ENCODE measurements around the gene NHEJ1.
A peak's percentile ranks its signal among the peaks of the same experiment; 100 is the strongest.

Gene NHEJ1

GRCh38 chr2:219037783-219038499 is 122.7 kb downstream of the NHEJ1 start:
- no peak overlapping the region for H3K4me3 Mint-ChIP-seq
- peaks cover 100% of the 10 kb centered on the region for H3K27me3 Mint-ChIP-seq
- peaks cover 13% of the 10 kb centered on the region for H3K4me1 Mint-ChIP-seq
- no peak for DNase-seq (ENCODE audit: low spot score in 2 of 2)
- H3K9me3 Mint-ChIP-seq: no peaks in the 10 kb centered on the region
- H3K27ac Mint-ChIP-seq (ENCODE audit: low read depth): no peak overlapping the region
- H3K36me3 Mint-ChIP-seq (ENCODE audit: insufficient read depth): peaks cover 2% of the 10 kb centered on the region
- ATAC-seq (replicated peaks; ENCODE audit: extremely low read depth, poor library complexity, severe bottlenecking): no peak

- ATAC-seq (replicated peaks; ENCODE audit: extremely low read depth, poor library complexity, severe bottlenecking) (no peak), DNase-seq (ENCODE audit: low spot score in 2 of 2) (no peak)
- H3K27me3 Mint-ChIP-seq: peaks cover 99% of the 10 kb centered on the region
- no peak overlapping the region for H3K4me3 Mint-ChIP-seq
- H3K9me3 Mint-ChIP-seq: no peaks in the 10 kb centered on the region
- no peak overlapping the region for H3K27ac Mint-ChIP-seq (ENCODE audit: low read depth)
- peaks cover 2% of the 10 kb centered on the region for H3K4me1 Mint-ChIP-seq
- peaks cover 2% of the 10 kb centered on the region for H3K36me3 Mint-ChIP-seq (ENCODE audit: insufficient read depth)
Observed at GRCh38 chr2:219035942-219036341, 124.7 kb downstream of the NHEJ1 start.

- Mint-ChIP-seq H3K4me1 (no peaks in the 10 kb centered on the region), H3K36me3 (ENCODE audit: insufficient read depth) (peaks cover 2% of the 10 kb centered on the region), H3K27ac (ENCODE audit: low read depth) (no peak overlapping the region), H3K9me3 (no peaks in the 10 kb centered on the region), H3K4me3 (no peak overlapping the region), H3K27me3 (peaks cover 97% of the 10 kb centered on the region)
- ATAC-seq (replicated peaks; ENCODE audit: extremely low read depth, poor library complexity, severe bottlenecking): no peak
- DNase-seq (ENCODE audit: low spot score in 2 of 2): no peak
Observed at GRCh38 chr2:219034823-219035222, 125.8 kb downstream of the NHEJ1 start.

GRCh38 chr2:219032051-219032745 is 128.4 kb downstream of the NHEJ1 start:
- no peak for DNase-seq (ENCODE audit: low spot score in 2 of 2)
- H3K4me1 Mint-ChIP-seq: no peaks in the 10 kb centered on the region
- H3K36me3 Mint-ChIP-seq (ENCODE audit: insufficient read depth): peaks cover 3% of the 10 kb centered on the region
- no peak overlapping the region for H3K4me3 Mint-ChIP-seq
- no peak overlapping the region for H3K27ac Mint-ChIP-seq (ENCODE audit: low read depth)
- no peak for ATAC-seq (replicated peaks; ENCODE audit: extremely low read depth, poor library complexity, severe bottlenecking)
- no peaks in the 10 kb centered on the region for H3K9me3 Mint-ChIP-seq
- peaks cover 84% of the 10 kb centered on the region for H3K27me3 Mint-ChIP-seq

GRCh38 chr2:219031005-219031738 is 129.4 kb downstream of the NHEJ1 start:
- no peak for ATAC-seq (replicated peaks; ENCODE audit: extremely low read depth, poor library complexity, severe bottlenecking)

GRCh38 chr2:219030177-219030940 is 130.3 kb downstream of the NHEJ1 start:
- H3K27ac Mint-ChIP-seq (ENCODE audit: low read depth): no peak overlapping the region
- H3K36me3 Mint-ChIP-seq (ENCODE audit: insufficient read depth): peaks cover 3% of the 10 kb centered on the region
- H3K4me3 Mint-ChIP-seq: no peak overlapping the region
- ATAC-seq (replicated peaks; ENCODE audit: extremely low read depth, poor library complexity, severe bottlenecking) (no peak), DNase-seq (ENCODE audit: low spot score in 2 of 2) (no peak)
- no peaks in the 10 kb centered on the region for H3K9me3 Mint-ChIP-seq
- no peaks in the 10 kb centered on the region for H3K4me1 Mint-ChIP-seq
- H3K27me3 Mint-ChIP-seq: peaks cover 74% of the 10 kb centered on the region

More at GRCh38 chr2:219031005-219031738, 129.4 kb downstream of the NHEJ1 start:
- no peaks in the 10 kb centered on the region for H3K4me1 Mint-ChIP-seq
- H3K27me3 Mint-ChIP-seq: peaks cover 76% of the 10 kb centered on the region
- H3K9me3 Mint-ChIP-seq: no peaks in the 10 kb centered on the region
- no peak overlapping the region for H3K4me3 Mint-ChIP-seq
- H3K36me3 Mint-ChIP-seq (ENCODE audit: insufficient read depth): peaks cover 3% of the 10 kb centered on the region
- no peak overlapping the region for H3K27ac Mint-ChIP-seq (ENCODE audit: low read depth)
- no peak for DNase-seq (ENCODE audit: low spot score in 2 of 2)

- no peak overlapping the region for H3K27ac Mint-ChIP-seq (ENCODE audit: low read depth)
- no peaks in the 10 kb centered on the region for H3K9me3 Mint-ChIP-seq
- H3K4me1 Mint-ChIP-seq: no peaks in the 10 kb centered on the region
- ATAC-seq (replicated peaks; ENCODE audit: extremely low read depth, poor library complexity, severe bottlenecking) (peak; percentile 76), DNase-seq (ENCODE audit: low spot score in 2 of 2) (peak; percentile 57 to 73)
- no peak overlapping the region for H3K4me3 Mint-ChIP-seq
- H3K36me3 Mint-ChIP-seq (ENCODE audit: insufficient read depth): peaks cover 3% of the 10 kb centered on the region
- H3K27me3 Mint-ChIP-seq: peaks cover 74% of the 10 kb centered on the region
Observed at GRCh38 chr2:219029829-219030165, 130.8 kb downstream of the NHEJ1 start.

- no peak overlapping the region for H3K4me3 Mint-ChIP-seq
- H3K27me3 Mint-ChIP-seq: peaks cover 70% of the 10 kb centered on the region
- DNase-seq (ENCODE audit: low spot score in 2 of 2) (no peak), ATAC-seq (replicated peaks; ENCODE audit: extremely low read depth, poor library complexity, severe bottlenecking) (no peak)
- peaks cover 3% of the 10 kb centered on the region for H3K36me3 Mint-ChIP-seq (ENCODE audit: insufficient read depth)
- no peak overlapping the region for H3K27ac Mint-ChIP-seq (ENCODE audit: low read depth)
- no peaks in the 10 kb centered on the region for H3K4me1 Mint-ChIP-seq
- H3K9me3 Mint-ChIP-seq: no peaks in the 10 kb centered on the region
Observed at GRCh38 chr2:219028996-219029828, 131.4 kb downstream of the NHEJ1 start.

- H3K9me3 Mint-ChIP-seq: no peaks in the 10 kb centered on the region
- H3K36me3 Mint-ChIP-seq (ENCODE audit: insufficient read depth): peaks cover 2% of the 10 kb centered on the region
Observed at GRCh38 chr2:219028141-219028540, 132.5 kb downstream of the NHEJ1 start.

GRCh38 chr2:219027511-219028055 is 133.0 kb downstream of the NHEJ1 start:
- H3K27ac Mint-ChIP-seq (ENCODE audit: low read depth): no peak overlapping the region
- peaks cover 1% of the 10 kb centered on the region for H3K36me3 Mint-ChIP-seq (ENCODE audit: insufficient read depth)
- no peaks in the 10 kb centered on the region for H3K9me3 Mint-ChIP-seq
- H3K4me3 Mint-ChIP-seq: no peak overlapping the region
- peaks cover 61% of the 10 kb centered on the region for H3K27me3 Mint-ChIP-seq
- H3K4me1 Mint-ChIP-seq: no peaks in the 10 kb centered on the region
- no peak for ATAC-seq (replicated peaks; ENCODE audit: extremely low read depth, poor library complexity, severe bottlenecking)
- DNase-seq (ENCODE audit: low spot score in 2 of 2): no peak

More at GRCh38 chr2:219028141-219028540, 132.5 kb downstream of the NHEJ1 start:
- H3K27ac Mint-ChIP-seq (ENCODE audit: low read depth): no peak overlapping the region
- no peaks in the 10 kb centered on the region for H3K4me1 Mint-ChIP-seq
- H3K4me3 Mint-ChIP-seq: no peak overlapping the region
- DNase-seq (ENCODE audit: low spot score in 2 of 2) (no peak), ATAC-seq (replicated peaks; ENCODE audit: extremely low read depth, poor library complexity, severe bottlenecking) (no peak)
- H3K27me3 Mint-ChIP-seq: peaks cover 61% of the 10 kb centered on the region

GRCh38 chr2:219026946-219027345 is 133.7 kb downstream of the NHEJ1 start:
- no peak for DNase-seq (ENCODE audit: low spot score in 2 of 2)
- Mint-ChIP-seq H3K9me3 (no peaks in the 10 kb centered on the region), H3K27me3 (peaks cover 61% of the 10 kb centered on the region), H3K4me1 (no peaks in the 10 kb centered on the region), H3K36me3 (ENCODE audit: insufficient read depth) (peaks cover 1% of the 10 kb centered on the region), H3K4me3 (no peak overlapping the region), H3K27ac (ENCODE audit: low read depth) (no peak overlapping the region)
- ATAC-seq (replicated peaks; ENCODE audit: extremely low read depth, poor library complexity, severe bottlenecking): no peak
